GM19035 (cell line): ENCODE measurements around the gene ISG20.

Source experiments
- ATAC-seq: cut with Tn5 transposase; IDR thresholded peaks from one replicate; pipeline ENCODE4 v1.9.1; 2021; ENCODE audit not compliant: unreplicated experiment

Gene ISG20

DNA sequence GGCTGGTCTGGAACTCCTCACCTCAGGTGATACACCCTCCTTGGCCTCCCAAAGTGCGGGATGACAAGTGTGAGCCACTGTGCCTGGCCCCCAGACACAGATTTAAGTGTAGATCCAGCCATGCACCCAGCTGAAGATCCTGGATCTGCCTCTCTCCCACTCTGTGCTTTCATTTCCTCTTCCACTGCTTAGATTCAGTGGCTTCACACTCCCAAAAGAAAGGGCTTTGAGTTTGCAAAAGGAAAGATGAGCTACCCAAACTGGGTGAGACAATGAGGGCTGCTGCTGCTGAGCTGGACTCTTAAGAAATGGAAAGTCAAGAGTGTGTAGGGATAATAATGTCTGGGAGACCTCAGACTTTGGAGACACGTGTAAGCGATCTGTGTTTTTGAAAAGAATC lies 45.5 kb downstream of the ISG20 start:
- ATAC-seq: no peak

DNA sequence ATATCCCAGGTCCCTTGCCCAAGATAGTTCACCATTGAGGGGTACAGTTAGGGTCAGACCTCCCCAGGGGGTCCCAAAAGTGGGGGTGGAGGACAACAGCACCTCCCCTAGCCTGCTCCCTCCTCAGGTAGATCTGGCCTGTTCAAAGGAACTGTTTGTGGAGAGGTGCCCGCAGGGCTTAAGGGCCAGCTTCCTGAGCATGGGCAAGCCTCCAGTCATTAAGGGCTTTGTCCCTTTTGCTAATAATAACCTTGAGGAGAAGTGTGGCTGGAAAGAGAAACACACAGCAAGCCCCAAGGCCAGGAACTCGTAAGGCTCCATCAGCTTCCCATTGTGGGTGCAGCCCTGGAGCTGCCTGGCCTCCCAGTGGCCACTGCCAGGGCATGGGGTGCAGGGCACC lies 47.4 kb downstream of the ISG20 start:
- ATAC-seq: no peak

- no peak for ATAC-seq
Observed at GRCh38 chr15:88688394-88688933, 49.6 kb downstream of the ISG20 start.

GRCh38 chr15:88690331-88690730 lies 51.5 kb downstream of the ISG20 start:
- no peak for ATAC-seq

DNA sequence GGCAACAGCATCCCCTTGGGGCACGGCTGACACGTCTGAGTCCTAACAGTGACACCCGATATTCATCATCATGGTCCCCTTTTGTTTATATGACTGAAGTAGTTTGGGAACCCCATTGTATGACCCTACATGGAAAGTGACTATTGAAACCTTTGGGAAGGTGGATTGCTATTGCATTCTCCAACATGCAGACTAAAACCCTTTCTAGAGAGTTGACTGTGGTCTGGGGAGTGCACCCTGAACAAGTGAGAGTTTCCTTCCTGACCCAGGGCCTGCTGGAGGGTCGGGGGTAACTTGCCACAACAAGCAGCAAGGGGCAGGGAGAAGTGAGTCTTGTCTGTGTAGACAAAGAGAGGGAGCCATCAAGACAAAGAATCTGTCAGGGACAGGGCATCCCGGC lies 54.4 kb downstream of the ISG20 start:
- ATAC-seq: no peak

DNA sequence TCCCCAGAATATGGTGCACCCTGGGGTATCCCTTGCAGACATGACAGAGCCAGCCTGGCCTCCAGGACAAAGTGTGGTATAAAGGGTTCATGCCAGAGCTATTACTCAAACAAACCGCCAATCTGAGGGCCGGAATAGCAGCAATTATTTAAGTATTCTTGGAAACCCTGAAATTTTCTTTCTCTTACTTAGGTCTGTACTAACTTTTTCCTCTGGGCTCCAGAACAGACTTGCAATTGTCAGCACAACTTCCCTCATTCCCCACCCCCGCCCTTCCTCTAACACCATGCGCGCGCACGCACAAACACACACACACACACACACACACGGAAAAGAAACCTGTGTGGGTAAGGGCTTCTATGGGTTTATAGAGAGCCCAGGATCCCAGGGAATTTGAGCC lies 56.3 kb downstream of the ISG20 start:
- no peak for ATAC-seq

GRCh38 chr15:88695691-88696251 lies 57.0 kb downstream of the ISG20 start:
- ATAC-seq: no peak

DNA sequence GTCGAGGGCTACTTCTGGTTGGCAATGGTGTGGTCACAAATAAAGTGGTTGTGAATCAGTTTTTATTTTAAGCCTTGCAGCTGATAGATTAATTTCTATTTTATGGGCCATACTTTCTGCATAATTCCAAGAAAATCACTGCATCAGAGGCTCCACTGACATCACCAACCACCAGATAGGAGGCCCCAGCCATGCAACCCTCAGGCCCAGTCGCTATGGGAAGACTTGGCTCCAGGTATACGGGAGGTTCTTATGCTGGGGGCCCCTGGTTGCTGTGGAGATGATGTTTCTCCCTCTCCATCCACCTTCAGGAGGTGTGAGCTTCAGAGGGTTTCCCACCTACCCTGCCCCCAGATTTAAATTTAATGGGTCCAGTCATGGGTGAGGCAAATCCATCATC lies 57.4 kb downstream of the ISG20 start:
- ATAC-seq: no peak

GRCh38 chr15:88697276-88697675 lies 58.5 kb downstream of the ISG20 start:
- ATAC-seq: no peak

DNA sequence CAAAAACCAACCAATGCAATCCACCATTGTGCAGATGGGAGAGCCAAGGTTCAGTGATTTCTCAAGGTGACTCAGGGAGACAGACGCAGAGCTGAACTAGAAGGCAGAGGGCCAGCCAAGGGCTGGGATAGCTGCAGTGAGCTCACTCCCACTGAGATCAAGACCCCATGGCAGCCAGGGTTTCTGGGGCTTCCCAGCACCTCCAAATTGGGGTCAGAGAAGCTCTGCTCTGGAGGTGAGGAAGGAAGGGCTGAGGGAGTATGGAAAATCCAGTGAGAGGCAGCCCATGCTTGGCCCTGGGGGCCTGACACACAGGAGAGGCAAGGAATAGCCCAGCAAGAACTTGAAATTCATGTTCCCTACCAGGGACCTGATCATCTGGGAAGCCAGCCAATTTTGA lies 61.0 kb downstream of the ISG20 start:
- ATAC-seq: no peak

DNA sequence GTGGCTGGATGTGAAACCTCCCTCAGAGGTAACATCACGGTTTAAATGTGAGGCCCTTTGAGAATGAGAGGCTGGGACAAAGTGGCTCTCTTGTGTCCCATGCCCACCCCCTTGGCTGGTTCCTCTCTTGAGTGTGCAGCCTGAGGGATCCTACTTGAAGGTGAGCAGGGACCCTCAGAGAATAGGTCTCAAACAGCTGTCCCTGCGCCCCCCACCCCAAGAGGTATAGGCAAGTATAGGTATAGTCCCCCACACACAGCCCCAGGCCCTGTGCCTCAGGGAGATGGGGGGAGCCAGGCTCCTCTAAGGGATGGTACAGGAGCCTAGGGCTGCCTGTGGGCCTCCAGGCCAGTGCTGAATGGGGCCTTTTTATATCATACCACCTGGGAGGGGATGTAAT lies 61.9 kb downstream of the ISG20 start:
- no peak for ATAC-seq

- peak; percentile 68 for ATAC-seq
Observed at GRCh38 chr15:88701561-88702095, 62.8 kb downstream of the ISG20 start.

DNA sequence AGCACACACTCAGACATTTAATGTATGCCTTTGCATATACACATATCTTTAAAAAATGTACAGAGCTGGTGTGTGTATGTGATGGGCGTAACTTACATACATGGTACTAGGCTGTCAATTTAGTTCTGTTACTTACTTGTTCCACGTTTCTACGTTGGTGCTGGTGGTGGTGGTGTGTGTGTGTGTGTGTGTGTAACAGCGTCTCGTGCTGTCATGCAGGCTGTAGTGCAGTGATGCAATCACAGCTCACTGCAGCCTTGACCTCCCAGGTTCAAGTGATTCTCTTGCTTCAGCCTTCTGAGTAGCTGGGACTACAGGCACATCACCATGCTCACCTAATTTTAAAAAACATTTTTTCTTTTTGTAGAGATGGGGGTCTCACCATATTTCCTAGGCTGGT lies 64.2 kb downstream of the ISG20 start:
- no peak for ATAC-seq

DNA sequence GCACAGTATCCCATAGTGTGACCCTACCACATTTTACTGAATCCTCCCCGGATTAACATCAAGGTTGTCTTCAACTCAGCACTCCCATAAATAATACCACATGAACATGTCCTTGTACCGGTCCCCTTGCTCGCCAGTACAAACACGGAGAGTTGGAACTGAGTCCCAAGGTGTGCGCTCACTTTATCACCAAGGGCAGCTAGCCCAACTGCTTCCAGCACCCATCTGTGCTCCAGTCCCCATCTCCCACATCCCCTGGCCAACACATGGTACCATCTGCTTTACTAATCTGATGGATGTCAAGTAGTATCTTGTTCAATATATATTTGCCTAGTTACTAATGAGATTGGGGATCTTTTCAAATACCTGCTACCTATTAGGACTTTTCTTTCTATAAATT lies 64.7 kb downstream of the ISG20 start:
- ATAC-seq: no peak

DNA sequence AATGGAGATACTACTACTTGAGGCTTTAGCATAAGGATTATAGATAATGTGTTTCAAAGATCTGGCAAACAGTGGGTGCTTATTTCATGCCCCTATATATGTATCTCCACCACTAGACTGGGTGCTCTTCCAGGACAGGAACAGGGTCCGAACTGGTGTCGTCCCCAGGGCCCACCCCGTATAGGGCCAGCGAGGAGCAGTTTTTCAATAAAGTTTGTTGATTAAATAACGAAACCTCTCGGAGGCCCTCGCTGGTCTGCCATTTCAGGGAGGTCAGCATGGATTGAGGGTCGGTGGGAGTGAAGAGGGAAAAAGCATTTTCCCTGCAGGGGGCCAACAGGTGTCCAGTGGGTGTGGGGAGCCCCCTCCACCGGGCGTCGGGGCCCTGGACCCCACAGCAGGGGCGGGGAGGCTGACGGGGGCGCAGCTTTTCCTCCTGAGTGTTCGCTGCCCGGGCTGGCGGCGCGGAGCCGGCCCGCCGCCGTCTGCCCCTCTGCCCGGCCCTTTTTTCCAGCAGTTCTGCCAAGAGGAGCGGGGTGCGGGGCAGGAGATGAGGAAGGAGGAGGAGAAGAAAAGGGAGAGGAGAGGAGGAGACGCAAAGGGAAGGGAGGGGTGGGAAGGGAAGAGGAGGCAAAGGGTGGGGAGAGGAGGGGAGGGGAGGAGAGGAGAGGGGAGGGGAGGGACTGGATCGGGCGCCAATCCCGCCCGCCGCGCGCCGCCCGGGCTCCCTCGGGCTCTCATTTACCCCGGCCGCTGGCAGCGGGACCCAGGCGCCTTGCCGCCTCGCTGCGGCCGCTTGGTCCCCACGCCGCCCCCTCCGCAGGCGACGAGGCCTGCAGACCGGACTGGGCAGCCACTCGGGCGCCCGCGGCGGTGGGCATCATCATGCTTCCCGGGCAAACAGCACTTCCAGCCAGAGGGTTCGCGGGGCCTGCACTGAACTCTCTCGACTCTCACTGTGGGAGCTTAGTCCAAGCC lies 66.3 kb downstream of the ISG20 start:
- ATAC-seq: no peak

DNA sequence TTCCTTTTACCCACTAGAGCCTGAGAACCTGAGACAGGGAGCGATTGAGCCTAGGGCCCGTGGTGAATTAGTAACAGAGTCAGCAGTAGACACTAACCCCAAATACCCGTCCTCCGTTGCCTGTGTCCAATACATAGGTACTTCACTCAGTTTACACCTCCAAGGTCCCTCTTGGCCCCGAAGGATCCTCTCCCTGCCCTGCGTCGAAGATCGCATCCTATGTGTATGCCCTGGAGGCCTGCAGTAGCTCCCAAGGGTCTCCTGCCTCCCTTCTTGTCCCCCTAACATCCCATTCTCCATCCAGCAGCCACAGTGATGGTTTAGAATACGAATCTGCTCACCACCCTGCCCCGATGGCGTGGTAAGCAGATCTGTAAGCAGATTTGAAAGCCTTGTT lies 67.0 kb downstream of the ISG20 start:
- no peak for ATAC-seq
